IMR-90 (cell line): ENCODE data around the gene DDAH2. TPM values are rescaled to one million over a fixed set of nuclear protein-coding genes. Genes with fewer than 3 reads are reported as not detected.

Experiments
- ATAC-seq: fragments of 200-7000 bp; cut with Tn5 transposase; 2 replicates; pipeline ENCODE4 v1.9.1; 2020; ENCODE audit warnings: low read depth, mild to moderate bottlenecking, moderate library complexity
- BruUV-seq: library from RNA; stranded (reverse); fragments of 400-500 nt; replicated peaks from 2 replicates; lab custom pipeline; 2021; lab: Mats Ljungman, UMichigan
- CTCF ChIA-PET: fragments of 300-600 bp; formaldehyde crosslinking; extraction: SDS; loops from one replicate; lab custom pipeline; 2021; ENCODE audit warnings: antibody characterized with exemption; lab: Yijun Ruan, JAX
- POLR2A ChIA-PET: fragments of 300-600 bp; sonication (Branson Sonifier 250); formaldehyde crosslinking; loops from one replicate; lab custom pipeline; 2022; ENCODE audit warnings: antibody characterized with exemption; ENCODE audit not compliant: unreplicated experiment; lab: Charles Lee
- DNase-seq: peaks from one replicate; pipeline ENCODE4 v3.0.0; 2013
- H2AFZ ChIP-seq: replicated peaks from 2 replicates; pipeline ENCODE3; 2013; ENCODE audit warnings: low read length, mild to moderate bottlenecking; ENCODE audit not compliant: poor library complexity
- H2AK5ac ChIP-seq: 2 replicates; pipeline ENCODE4 v1.6.1; 2013; ENCODE audit warnings: low read depth, low read length, inconsistent platforms
- H2AK9ac ChIP-seq: replicated peaks from 2 replicates; pipeline ENCODE3; 2013; ENCODE audit warnings: mild to moderate bottlenecking, low read depth, low read length, moderate library complexity; ENCODE audit not compliant: poor library complexity
- H2BK120ac ChIP-seq: 2 replicates; pipeline ENCODE4 v1.6.1; 2013; ENCODE audit warnings: low read depth, low read length, inconsistent platforms
- H2BK15ac ChIP-seq: 3 replicates; pipeline ENCODE4 v1.6.1; 2013; ENCODE audit warnings: low read depth, low read length, inconsistent platforms
- H2BK20ac ChIP-seq: 2 replicates; pipeline ENCODE4 v1.6.1; 2013; ENCODE audit warnings: low read depth, mild to moderate bottlenecking, inconsistent platforms, low read length, moderate library complexity
- H2BK5ac ChIP-seq: 2 replicates; pipeline ENCODE4 v1.6.1; 2013; ENCODE audit warnings: mild to moderate bottlenecking, low read depth, low read length, inconsistent platforms; ENCODE audit not compliant: poor library complexity, severe bottlenecking
- H3K14ac ChIP-seq: replicated peaks from 2 replicates; pipeline ENCODE4 v1.6.1; 2013; ENCODE audit warnings: low read depth, low read length, inconsistent platforms
- H3K18ac ChIP-seq: 2 replicates; pipeline ENCODE4 v1.6.1; 2013; ENCODE audit warnings: low read depth, low read length, control low read depth
- H3K23ac ChIP-seq: 2 replicates; pipeline ENCODE4 v1.6.1; 2013; ENCODE audit warnings: low read depth, low read length, inconsistent platforms
- H3K27ac ChIP-seq: 2 replicates; pipeline ENCODE4 v1.5.1; 2013; ENCODE audit warnings: mild to moderate bottlenecking, control low read depth, low read length; ENCODE audit not compliant: insufficient read depth
- H3K27me3 ChIP-seq: 2 replicates; pipeline ENCODE4 v1.6.1; 2013; ENCODE audit warnings: low read length; ENCODE audit not compliant: control insufficient read depth, insufficient read depth
- H3K36me3 ChIP-seq: 2 replicates; pipeline ENCODE4 v1.6.1; 2013; ENCODE audit warnings: low read length, mixed read lengths; ENCODE audit not compliant: control insufficient read depth, insufficient read depth
- H3K4ac ChIP-seq: 2 replicates; pipeline ENCODE4 v1.6.1; 2013; ENCODE audit warnings: low read depth, low read length, inconsistent platforms
- H3K4me1 ChIP-seq: 2 replicates; pipeline ENCODE4 v1.6.1; 2013; ENCODE audit warnings: low read length, mixed read lengths; ENCODE audit not compliant: control insufficient read depth, insufficient read depth
- H3K4me2 ChIP-seq: 2 replicates; pipeline ENCODE4 v1.6.1; 2013; ENCODE audit warnings: low read depth, mild to moderate bottlenecking, control low read depth, low read length, moderate library complexity
- H3K4me3 ChIP-seq: 2 replicates; pipeline ENCODE4 v1.5.1; 2013; ENCODE audit warnings: low read depth, mild to moderate bottlenecking, control low read depth, low read length, moderate library complexity; ENCODE audit not compliant: insufficient read depth
- H3K56ac ChIP-seq: 2 replicates; pipeline ENCODE4 v1.6.1; 2013; ENCODE audit warnings: low read length, inconsistent platforms; ENCODE audit not compliant: insufficient read depth; ENCODE audit errors: extremely low read depth
- H3K79me1 ChIP-seq, 2 experiments: 2 replicates each; pipeline ENCODE4 v1.6.1; 2013; ENCODE audit warnings: low read length in 2 of 2, inconsistent platforms in 1 of 2, low read depth in 1 of 2
- H3K9ac ChIP-seq: 2 replicates; pipeline ENCODE4 v1.6.1; 2013; ENCODE audit warnings: low read depth, low read length, control low read depth
- H3K9me1 ChIP-seq: 2 replicates; pipeline ENCODE4 v1.6.1; 2013; ENCODE audit warnings: low read length, inconsistent platforms; ENCODE audit not compliant: insufficient read depth
- H3K9me3 ChIP-seq: 2 replicates; pipeline ENCODE4 v1.6.1; 2013; ENCODE audit warnings: low read length; ENCODE audit not compliant: control insufficient read depth, insufficient read depth
- H4K20me1 ChIP-seq: 2 replicates; pipeline ENCODE4 v1.6.1; 2013; ENCODE audit warnings: low read length, inconsistent platforms; ENCODE audit not compliant: insufficient read depth
- H4K5ac ChIP-seq: 2 replicates; pipeline ENCODE4 v1.6.1; 2013; ENCODE audit warnings: mild to moderate bottlenecking, low read depth, low read length, control low read depth
- H4K8ac ChIP-seq, 2 experiments: 2 replicates each; pipeline ENCODE4 v1.6.1; 2013; ENCODE audit warnings: low read depth in 2 of 2, low read length in 2 of 2, control low read depth in 1 of 2, inconsistent platforms in 1 of 2
- H4K91ac ChIP-seq: 2 replicates; pipeline ENCODE4 v1.6.1; 2013; ENCODE audit warnings: low read depth, low read length, inconsistent platforms; ENCODE audit not compliant: insufficient read depth
- BHLHE40 ChIP-seq: fragments of 150-350 bp; IDR thresholded peaks from 2 replicates; pipeline ENCODE4 v1.6.1; 2016; ENCODE audit warnings: mild to moderate bottlenecking, low read depth, low read length
- CHD1 ChIP-seq: IDR thresholded peaks from 2 replicates; pipeline ENCODE4 v1.6.1; 2012; ENCODE audit warnings: low read depth, low read length, improper control_type of control experiment
- FOS ChIP-seq: fragments of 150-350 bp; IDR thresholded peaks from 2 replicates; pipeline ENCODE4 v1.6.1; 2016; ENCODE audit warnings: low read depth, low read length
- MAFK ChIP-seq: IDR thresholded peaks from 2 replicates; pipeline ENCODE4 v1.6.1; 2012; ENCODE audit warnings: low read depth, low read length, improper control_type of control experiment
- MAZ ChIP-seq: IDR thresholded peaks from 2 replicates; pipeline ENCODE4 v1.6.1; 2012; ENCODE audit warnings: low read depth, mild to moderate bottlenecking, low read length, improper control_type of control experiment, moderate library complexity, borderline replicate concordance
- MXI1 ChIP-seq: IDR thresholded peaks from 2 replicates; pipeline ENCODE4 v1.6.1; 2012; ENCODE audit warnings: low read depth, mild to moderate bottlenecking, low read length, moderate library complexity, borderline replicate concordance
- RCOR1 ChIP-seq: IDR thresholded peaks from 2 replicates; pipeline ENCODE4 v1.6.1; 2012; ENCODE audit warnings: mild to moderate bottlenecking, low read length, improper control_type of control experiment; ENCODE audit not compliant: insufficient replicate concordance
- RFX5 ChIP-seq: IDR thresholded peaks from 2 replicates; pipeline ENCODE4 v1.8.0; 2012; ENCODE audit warnings: low read depth, mild to moderate bottlenecking, low read length, moderate library complexity
- SMC3 ChIP-seq: fragments of 150-350 bp; IDR thresholded peaks from 2 replicates; pipeline ENCODE4 v1.6.1; 2016; ENCODE audit warnings: low read depth, mild to moderate bottlenecking, antibody characterized with exemption, low read length, moderate library complexity
- WGBS, 2 experiments: methylation state at CpG; one replicate each; pipeline versions ENCODE4 v1.1.5 to v1.1.7; 2013; ENCODE audit warnings: missing lambda C conversion rate in 2 of 2; ENCODE audit not compliant: insufficient read length in 1 of 2; ENCODE audit errors: extremely low coverage in 2 of 2; 5-methylcytosine and 5-hydroxymethylcytosine counted together
- dilution Hi-C: fragments of 300-500 bp; cut with HindIII; formaldehyde crosslinking; loops from one replicate; pipeline ENCODE4 v1.14.3; 2018; ENCODE audit warnings: low sequenced_read_pairs; ENCODE audit not compliant: unreplicated experiment
- in situ Hi-C: fragments of 300-500 bp; cut with MboI; formaldehyde crosslinking; loops from 3 replicates; pipeline ENCODE4 v1.14.3; 2019; ENCODE audit warnings: low sequenced_read_pairs, inconsistent platforms, mixed read lengths
- intact Hi-C: fragments of 100-400 bp; cut with micrococcal nuclease; formaldehyde crosslinking; loops from 2 replicates; pipeline ENCODE4 v1.10.0; 2022
- polyA plus RNA-seq, 3 experiments: library from polyadenylated mRNA; depleted of rRNA; stranded (reverse); fragments of >200 nt; gene quantifications; 2 replicates each; pipeline ENCODE4 v1.2.3, GENCODE V29; 2012; ENCODE audit warnings: low replicate concordance in 1 of 3
- total RNA-seq: library from RNA; depleted of rRNA; stranded (reverse); fragments of >200 nt; gene quantifications from 2 replicates; pipeline ENCODE4 v1.2.3, GENCODE V29; 2012
- TF ChIP-seq, protein P1 (sequence below): fragments of 150-350 bp; IDR thresholded peaks from 2 replicates; pipeline ENCODE4 v1.6.1; 2017; ENCODE audit warnings: mild to moderate bottlenecking, antibody characterized with exemption, low read length, low read depth
- TF ChIP-seq, protein P2 (sequence below): fragments of 150-350 bp; IDR thresholded peaks from 2 replicates; pipeline ENCODE4 v1.6.1; 2016; ENCODE audit warnings: low read depth, mild to moderate bottlenecking, low read length, moderate library complexity, borderline replicate concordance

DDAH2 gene
- total and polyA plus RNA-seq, 2 of the 4 experiments (the other 2 are of a cell fraction) = 40.7 to 57.9 TPM

DNA sequence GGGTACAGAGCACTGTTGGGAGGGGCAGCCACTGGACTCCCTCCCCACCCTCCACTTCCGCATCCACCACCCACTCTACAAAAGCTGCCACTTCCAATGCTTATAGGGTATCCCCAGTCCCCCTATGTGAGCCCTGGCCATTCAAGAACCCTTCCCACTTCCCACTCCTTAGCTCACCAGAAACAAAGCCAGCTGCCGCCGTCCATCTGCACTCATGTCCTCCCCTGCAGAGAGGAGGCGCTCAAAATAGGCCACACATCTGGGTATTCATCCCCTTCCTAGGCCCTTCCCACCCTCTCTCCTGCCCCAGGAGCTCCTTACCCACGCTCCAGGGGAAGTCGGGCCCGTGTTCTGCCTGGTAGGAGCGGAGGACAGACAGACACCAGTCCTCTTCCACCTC, 41.8 kb downstream of the DDAH2 start:
- ChIA-PET POLR2A (no interaction called here), CTCF (no interaction called here)
- no peak overlapping the region for H2BK5ac ChIP-seq
- no peak overlapping the region for H3K18ac ChIP-seq
- H4K91ac ChIP-seq = no peak overlapping the region
- WGBS, 2 experiments = 70% methylated on average over 3 of the region's 8 CpGs; no CpG with 5 or more reads in 1 of the 2 experiments
- H3K9ac ChIP-seq = no peak overlapping the region
- in situ Hi-C loops = loop anchor here (10.0 kb wide), 2 partner anchors 147 to 257 kb away; partner anchors contain the start of gene CFB
- no peak overlapping the region for H2BK15ac ChIP-seq
- no TSS peak for BruUV-seq
- no peak overlapping the region for H3K4me3 ChIP-seq
- no peaks in the 10 kb centered on the region for H3K27me3 ChIP-seq
- H3K4me2 ChIP-seq = no peak overlapping the region
- H3K14ac ChIP-seq = no peak overlapping the region
- H2BK120ac ChIP-seq = no peak overlapping the region
- H3K36me3 ChIP-seq = peaks cover 56% of the 10 kb centered on the region
- no peak overlapping the region for H2AFZ ChIP-seq
- no peak overlapping the region for H2AK5ac ChIP-seq
- H3K4ac ChIP-seq = no peak overlapping the region
- H2BK20ac ChIP-seq = no peak overlapping the region
- H3K27ac ChIP-seq = no peak overlapping the region
- H4K20me1 ChIP-seq = no peaks in the 10 kb centered on the region
- no peak for DNase-seq
- dilution Hi-C loops = no loop called here
- intact Hi-C loops = no loop called here
- no peak overlapping the region for H3K56ac ChIP-seq
- H3K9me3 ChIP-seq = no peaks in the 10 kb centered on the region
- H3K23ac ChIP-seq = no peak overlapping the region
- no peak overlapping the region for H2AK9ac ChIP-seq
- TF ChIP-seq RCOR1 (no peak), SMC3 (no peak), MAZ (no peak), RFX5 (no peak), MXI1 (no peak), FOS (no peak), CHD1 (no peak), BHLHE40 (no peak), MAFK (no peak)
- TF ChIP-seq, protein P1, sequence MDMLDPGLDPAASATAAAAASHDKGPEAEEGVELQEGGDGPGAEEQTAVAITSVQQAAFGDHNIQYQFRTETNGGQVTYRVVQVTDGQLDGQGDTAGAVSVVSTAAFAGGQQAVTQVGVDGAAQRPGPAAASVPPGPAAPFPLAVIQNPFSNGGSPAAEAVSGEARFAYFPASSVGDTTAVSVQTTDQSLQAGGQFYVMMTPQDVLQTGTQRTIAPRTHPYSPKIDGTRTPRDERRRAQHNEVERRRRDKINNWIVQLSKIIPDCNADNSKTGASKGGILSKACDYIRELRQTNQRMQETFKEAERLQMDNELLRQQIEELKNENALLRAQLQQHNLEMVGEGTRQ = no peak
- TF ChIP-seq, protein P2, sequence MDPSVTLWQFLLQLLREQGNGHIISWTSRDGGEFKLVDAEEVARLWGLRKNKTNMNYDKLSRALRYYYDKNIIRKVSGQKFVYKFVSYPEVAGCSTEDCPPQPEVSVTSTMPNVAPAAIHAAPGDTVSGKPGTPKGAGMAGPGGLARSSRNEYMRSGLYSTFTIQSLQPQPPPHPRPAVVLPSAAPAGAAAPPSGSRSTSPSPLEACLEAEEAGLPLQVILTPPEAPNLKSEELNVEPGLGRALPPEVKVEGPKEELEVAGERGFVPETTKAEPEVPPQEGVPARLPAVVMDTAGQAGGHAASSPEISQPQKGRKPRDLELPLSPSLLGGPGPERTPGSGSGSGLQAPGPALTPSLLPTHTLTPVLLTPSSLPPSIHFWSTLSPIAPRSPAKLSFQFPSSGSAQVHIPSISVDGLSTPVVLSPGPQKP = no peak
- ATAC-seq = no peak
- no peak overlapping the region for H4K8ac ChIP-seq
- peaks cover 3% of the 10 kb centered on the region; the same call in 1 of the 2 replicates for H3K4me1 ChIP-seq
- no peaks in the 10 kb centered on the region for H3K79me1 ChIP-seq
- 0 out of 2 replicates have a peak, but pooled peaks cover 5% of the 10 kb centered on the region for H3K9me1 ChIP-seq
- no peak overlapping the region for H4K5ac ChIP-seq
